Right hindlimb (tissue), 1 donor: ENCODE data around the gene ADAM12.
A peak's percentile ranks its signal among the peaks of the same experiment; 100 is the strongest.

Experiments used
- DNase-seq: peaks from one replicate; pipeline ENCODE4 v3.0.0-alpha.2; 2018

ADAM12 gene

GRCh38 chr10:126170776-126171175 is 217.5 kb downstream of the ADAM12 start:
- DNase-seq = no peak

GRCh38 chr10:126170371-126170770 is 217.9 kb downstream of the ADAM12 start:
- DNase-seq = no peak

- DNase-seq = peak; percentile 70
Measured at GRCh38 chr10:126169899-126170298, 218.4 kb downstream of the ADAM12 start.

GRCh38 chr10:126166797-126167196 is 221.5 kb downstream of the ADAM12 start:
- DNase-seq = no peak

GRCh38 chr10:126165874-126166273 is 222.4 kb downstream of the ADAM12 start:
- DNase-seq = no peak

GRCh38 chr10:126163506-126163905 is 224.8 kb downstream of the ADAM12 start:
- no peak for DNase-seq

GRCh38 chr10:126161691-126162090 is 226.6 kb downstream of the ADAM12 start:
- DNase-seq = no peak

GRCh38 chr10:126160971-126161630 is 227.2 kb downstream of the ADAM12 start:
- DNase-seq = no peak

- DNase-seq = no peak
Measured at GRCh38 chr10:126160571-126160970, 227.7 kb downstream of the ADAM12 start.

GRCh38 chr10:126158133-126158892 is 230.0 kb downstream of the ADAM12 start:
- no peak for DNase-seq

GRCh38 chr10:126157189-126157588 is 231.1 kb downstream of the ADAM12 start:
- no peak for DNase-seq

- DNase-seq = no peak
Measured at GRCh38 chr10:126156503-126156902, 231.8 kb downstream of the ADAM12 start.

GRCh38 chr10:126156012-126156411 is 232.3 kb downstream of the ADAM12 start:
- no peak for DNase-seq

GRCh38 chr10:126155528-126155927 is 232.7 kb downstream of the ADAM12 start:
- DNase-seq = no peak

- DNase-seq = no peak
Measured at GRCh38 chr10:126153711-126154628, 234.3 kb downstream of the ADAM12 start.

- DNase-seq = peak; percentile 47
Measured at GRCh38 chr10:126147866-126148587, 240.2 kb downstream of the ADAM12 start.

GRCh38 chr10:126146771-126147170 is 241.5 kb downstream of the ADAM12 start:
- DNase-seq = no peak

GRCh38 chr10:126143117-126143516 is 245.2 kb downstream of the ADAM12 start:
- no peak for DNase-seq

GRCh38 chr10:126140746-126141273 is 247.5 kb downstream of the ADAM12 start:
- no peak for DNase-seq

GRCh38 chr10:126137562-126138221 is 250.6 kb downstream of the ADAM12 start:
- DNase-seq = no peak

- no peak for DNase-seq
Measured at GRCh38 chr10:126135941-126136595, 252.2 kb downstream of the ADAM12 start.
